D721Med (cell line): ENCODE data around the gene ATG9B.

Experiments used
- DNase-seq: peaks from one replicate; pipeline ENCODE4 v3.0.0; 2011; ENCODE audit warnings: low spot score; ENCODE audit not compliant: insufficient read length
- FAIRE-seq: peaks from 2 replicates; lab custom pipeline; 2011; peaks lifted over from hg19 to GRCh38; lab: Jason Lieb, UNC
- TF ChIP-seq, protein P1 (sequence below): IDR thresholded peaks from 2 replicates; pipeline ENCODE4 v1.5.1; 2012; ENCODE audit warnings: mild to moderate bottlenecking, control low read depth; ENCODE audit not compliant: insufficient read depth; ENCODE audit errors: missing control alignments

Gene ATG9B

DNA sequence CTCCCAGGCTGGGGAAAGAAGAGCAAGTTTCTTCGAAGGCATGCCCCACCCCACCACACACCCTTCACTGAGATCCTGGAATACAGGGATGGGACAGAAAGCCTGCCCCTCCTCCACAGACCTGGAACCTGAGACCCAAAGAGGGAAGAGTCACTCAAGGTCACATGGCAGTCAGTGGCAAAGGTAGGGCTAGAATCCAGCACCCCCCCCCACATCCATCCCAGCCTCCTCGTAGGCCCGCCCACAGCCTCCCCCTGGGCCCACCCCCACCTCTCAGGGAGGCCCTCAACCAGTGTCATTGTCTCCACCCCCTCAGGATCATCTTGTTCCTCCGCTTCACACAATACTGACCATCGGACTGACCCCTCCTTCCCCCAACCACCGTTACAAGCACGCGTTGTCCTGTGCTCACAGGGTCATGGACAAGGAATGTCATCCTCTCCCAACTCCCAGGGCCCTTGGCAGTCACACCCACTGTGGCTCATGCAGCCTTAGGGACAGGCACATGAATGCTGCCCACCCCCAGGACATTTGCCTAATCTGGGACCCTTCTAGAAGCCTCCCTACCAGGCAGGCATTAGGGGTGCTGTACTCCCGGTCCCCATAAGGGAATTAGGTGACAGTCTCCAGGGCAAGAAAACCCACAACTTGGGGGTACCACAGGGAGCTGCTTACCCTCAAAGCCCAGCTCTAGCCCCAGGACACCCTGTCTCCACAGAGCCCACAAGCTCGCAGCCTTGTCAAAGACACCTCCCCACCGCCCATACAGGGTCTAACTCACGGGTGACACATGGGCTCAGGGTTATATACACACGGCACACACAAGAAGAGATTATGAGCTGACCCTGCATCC, 47.5 kb downstream of the ATG9B start:
- no peak for FAIRE-seq
- TF ChIP-seq, protein P1, sequence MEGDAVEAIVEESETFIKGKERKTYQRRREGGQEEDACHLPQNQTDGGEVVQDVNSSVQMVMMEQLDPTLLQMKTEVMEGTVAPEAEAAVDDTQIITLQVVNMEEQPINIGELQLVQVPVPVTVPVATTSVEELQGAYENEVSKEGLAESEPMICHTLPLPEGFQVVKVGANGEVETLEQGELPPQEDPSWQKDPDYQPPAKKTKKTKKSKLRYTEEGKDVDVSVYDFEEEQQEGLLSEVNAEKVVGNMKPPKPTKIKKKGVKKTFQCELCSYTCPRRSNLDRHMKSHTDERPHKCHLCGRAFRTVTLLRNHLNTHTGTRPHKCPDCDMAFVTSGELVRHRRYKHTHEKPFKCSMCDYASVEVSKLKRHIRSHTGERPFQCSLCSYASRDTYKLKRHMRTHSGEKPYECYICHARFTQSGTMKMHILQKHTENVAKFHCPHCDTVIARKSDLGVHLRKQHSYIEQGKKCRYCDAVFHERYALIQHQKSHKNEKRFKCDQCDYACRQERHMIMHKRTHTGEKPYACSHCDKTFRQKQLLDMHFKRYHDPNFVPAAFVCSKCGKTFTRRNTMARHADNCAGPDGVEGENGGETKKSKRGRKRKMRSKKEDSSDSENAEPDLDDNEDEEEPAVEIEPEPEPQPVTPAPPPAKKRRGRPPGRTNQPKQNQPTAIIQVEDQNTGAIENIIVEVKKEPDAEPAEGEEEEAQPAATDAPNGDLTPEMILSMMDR, result no peak
- no peak for DNase-seq

DNA sequence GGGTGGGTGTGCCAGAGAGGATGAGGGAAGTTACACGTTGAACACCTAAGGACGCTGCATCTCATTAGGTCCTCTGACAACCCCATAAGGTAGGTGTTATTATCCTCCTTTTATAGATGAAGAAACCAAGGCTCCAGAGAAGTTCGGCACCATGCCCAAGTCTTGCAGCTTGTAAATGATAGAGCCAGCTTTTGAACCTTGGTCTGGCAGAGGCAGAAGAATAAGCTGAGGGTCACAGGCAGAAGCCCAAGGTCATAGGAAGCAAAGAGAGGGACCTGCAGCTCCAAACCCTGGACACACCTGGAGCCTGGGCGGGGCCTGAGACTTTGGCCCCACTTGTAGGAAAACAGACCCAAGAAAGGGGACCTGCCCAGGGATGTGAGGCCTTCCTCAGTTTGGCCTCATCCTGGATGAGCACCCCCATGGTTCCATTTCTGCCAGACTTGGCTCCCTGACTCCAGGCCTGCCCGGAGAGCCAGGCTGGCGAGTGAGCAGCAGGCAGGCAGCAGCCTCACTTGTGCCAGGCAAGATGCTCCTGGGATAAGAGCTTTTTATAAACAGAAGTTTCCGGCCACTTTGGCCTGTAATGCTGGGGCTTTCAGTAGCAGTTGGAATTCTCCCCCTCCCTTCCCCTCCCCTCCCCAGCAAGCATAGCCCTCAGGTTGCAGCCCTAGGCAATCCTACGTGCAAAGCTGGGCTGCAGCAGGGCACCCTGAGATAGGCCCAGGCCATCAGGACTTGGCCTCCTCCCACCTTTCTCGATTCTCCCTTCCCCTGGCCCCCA, 48.6 kb downstream of the ATG9B start:
- TF ChIP-seq, protein P1, result no peak
- FAIRE-seq, result no peak

DNA sequence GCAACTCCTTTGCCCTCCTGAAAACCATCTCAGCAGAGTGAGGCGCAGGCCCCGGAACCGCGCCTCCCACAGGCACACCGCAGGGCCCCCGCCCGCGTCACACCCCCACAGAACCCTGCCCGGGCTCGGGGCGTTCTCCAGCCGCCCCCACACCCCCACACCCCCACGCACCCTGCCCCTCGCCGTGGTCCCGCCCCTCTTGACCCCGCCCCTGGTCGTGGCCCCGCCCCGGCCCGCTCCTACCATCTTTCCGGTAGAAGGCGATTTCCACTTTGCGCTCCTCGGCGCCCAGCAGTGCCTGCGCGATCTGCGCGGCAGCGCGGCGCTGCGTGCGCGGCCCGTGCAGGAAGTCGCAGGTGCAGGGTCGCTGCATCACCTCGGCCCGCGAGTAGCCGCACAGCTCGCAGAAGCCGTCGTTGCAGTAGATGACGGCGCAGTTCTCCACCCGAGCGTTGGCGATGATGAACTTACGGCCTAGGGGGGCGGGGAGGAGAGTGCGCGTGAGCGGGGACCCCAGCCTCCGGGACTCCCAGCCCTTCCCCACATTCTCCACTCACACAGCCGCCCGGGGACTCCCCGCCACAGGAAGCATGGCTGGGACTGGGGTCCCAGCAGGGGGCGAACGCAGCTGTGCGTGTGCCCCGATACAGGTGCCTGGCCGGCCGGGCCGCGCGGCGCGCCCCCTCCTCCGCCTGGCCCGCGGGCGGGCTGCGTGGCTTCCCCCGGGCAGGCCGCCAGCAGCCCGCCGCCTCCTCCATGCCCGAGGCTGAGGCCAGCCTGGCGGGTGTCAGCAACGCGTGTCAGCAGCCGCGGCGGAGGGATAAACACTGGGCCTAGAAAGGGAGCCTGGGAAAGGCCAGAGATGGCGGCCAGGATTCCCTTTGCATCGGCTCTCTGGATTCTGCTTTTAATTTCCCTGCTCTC, 49.6 kb downstream of the ATG9B start:
- FAIRE-seq (no peak), DNase-seq (peak; percentile 88)
- TF ChIP-seq, protein P1, result peak; percentile 28

More for the DNA sequence above, 48.6 kb downstream of the ATG9B start:
- DNase-seq, result no peak

DNA sequence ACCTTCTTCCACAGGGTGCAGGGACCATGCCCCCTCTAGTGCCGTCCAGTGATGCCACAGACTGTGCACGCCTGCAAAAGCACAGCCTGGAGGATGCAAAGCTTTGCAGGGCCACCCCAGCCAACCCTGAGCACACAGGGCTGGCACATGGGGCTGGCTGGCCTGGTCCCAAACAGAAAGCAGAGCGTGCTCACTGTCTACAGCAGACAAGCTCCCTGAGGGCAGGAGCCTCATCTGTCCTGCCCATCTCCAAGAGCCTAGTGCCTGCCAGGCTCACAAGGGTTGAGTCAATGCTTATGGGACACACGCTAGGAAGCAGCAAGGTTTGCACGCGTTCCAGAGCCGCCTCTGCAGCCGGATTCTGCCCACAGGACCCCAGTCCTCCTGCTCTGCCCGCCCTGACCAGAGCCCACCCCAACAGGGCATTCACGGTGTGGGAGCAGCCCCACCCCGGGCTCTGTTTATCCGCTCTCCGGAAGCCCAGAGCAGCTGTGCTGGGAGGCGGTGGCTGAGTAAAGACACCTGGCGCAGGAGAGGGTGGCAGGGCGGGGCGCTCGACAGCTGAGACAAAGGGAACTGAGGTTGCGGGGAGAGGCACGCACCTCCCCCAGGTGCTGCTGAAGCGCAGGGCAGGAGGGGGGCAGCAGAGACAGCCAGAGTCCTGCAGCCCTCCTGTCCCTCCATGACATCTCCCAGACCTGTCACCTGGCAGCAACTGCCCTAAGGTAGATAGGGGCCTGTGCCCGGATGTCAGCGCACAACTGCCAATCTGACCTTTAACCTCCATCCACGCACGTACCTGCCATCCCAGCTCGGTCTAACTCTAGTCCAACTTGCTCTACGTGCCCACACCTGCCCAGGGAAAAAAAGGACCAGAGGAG, 50.5 kb downstream of the ATG9B start:
- DNase-seq, result no peak
- TF ChIP-seq, protein P1, result no peak
- no peak for FAIRE-seq

DNA sequence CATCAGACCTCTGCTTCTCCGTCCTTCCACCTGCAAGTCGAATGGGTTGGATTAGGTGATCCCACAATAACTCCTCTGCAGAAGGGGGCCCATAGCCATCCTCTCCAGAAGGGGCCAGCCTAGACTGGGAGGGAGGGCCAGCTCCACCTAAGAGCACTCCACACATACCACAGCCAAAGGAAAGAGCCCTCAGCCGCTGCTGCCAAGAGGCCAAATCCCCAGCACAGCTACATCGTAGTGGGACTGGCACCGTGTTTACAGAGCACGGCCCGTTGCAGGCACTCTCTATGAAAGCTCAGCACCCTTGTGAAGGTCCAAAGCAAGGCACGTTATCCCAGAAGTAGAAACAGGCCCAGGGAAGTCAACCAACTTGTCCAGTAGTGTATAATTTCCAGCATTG, 51.6 kb downstream of the ATG9B start:
- no peak for FAIRE-seq
- no peak for DNase-seq
- TF ChIP-seq, protein P1, result no peak

DNA sequence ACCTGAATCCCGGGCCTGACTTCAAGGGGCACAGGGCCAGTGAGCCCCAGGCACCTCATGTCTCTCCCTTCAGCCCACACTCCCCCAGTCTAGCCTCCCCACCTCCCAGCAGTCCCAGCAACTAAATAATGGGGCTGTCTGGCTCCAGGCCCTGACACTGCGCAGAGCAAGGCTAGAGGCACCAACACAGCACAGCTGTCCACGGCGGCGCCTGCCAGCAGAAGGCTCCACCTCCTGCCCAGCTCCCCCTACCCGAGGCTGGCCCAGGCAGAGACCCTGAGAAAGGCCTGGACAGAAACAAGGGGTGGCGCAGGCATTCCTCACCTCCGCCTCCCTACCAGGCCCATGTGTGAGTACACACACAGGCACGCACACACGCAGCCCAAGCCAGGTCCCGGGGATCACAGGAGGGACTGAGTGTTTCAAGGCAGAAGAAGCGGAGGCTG, 52.2 kb downstream of the ATG9B start:
- no peak for DNase-seq
- no peak for FAIRE-seq
- TF ChIP-seq, protein P1, result no peak
